Left ventricle myocardium inferior (tissue), 1 donor: ENCODE data around the gene ZNF140. TPM values are rescaled to one million over a fixed set of nuclear protein-coding genes. Genes with fewer than 3 reads are reported as not detected.

ENCODE experiments used
- DNase-seq: peaks from one replicate; pipeline ENCODE4 v3.0.0-alpha.2; 2020
- H3K27ac ChIP-seq: fragments of 200-600 bp; replicated peaks from 2 replicates; pipeline ENCODE4 v1.8.0; 2021
- H3K27me3 ChIP-seq: fragments of 200-600 bp; 2 replicates; pipeline ENCODE4 v1.8.0; 2021; ENCODE audit warnings: low read depth
- H3K36me3 ChIP-seq: fragments of 200-600 bp; 2 replicates; pipeline ENCODE4 v1.8.0; 2021
- H3K4me1 ChIP-seq: fragments of 200-600 bp; 2 replicates; pipeline ENCODE4 v1.8.0; 2021
- H3K4me3 ChIP-seq: fragments of 200-600 bp; 2 replicates; pipeline ENCODE4 v1.8.0; 2021; ENCODE audit warnings: mild to moderate bottlenecking, moderate library complexity
- H3K9me3 ChIP-seq: fragments of 200-600 bp; replicated peaks from 2 replicates; pipeline ENCODE4 v1.8.0; 2021
- CTCF ChIP-seq: fragments of 200-600 bp; IDR thresholded peaks from 2 replicates; pipeline ENCODE4 v1.8.0; 2021; ENCODE audit warnings: antibody characterized with exemption, mild to moderate bottlenecking, borderline replicate concordance
- intact Hi-C: fragments of 100-400 bp; cut with micrococcal nuclease; formaldehyde crosslinking; loops from one replicate; pipeline ENCODE4 v1.11.0; 2022
- long read RNA-seq: library from polyadenylated mRNA; unstranded; transcript quantifications from one replicate; pipeline ENCODE4 v2.0.0, GENCODE V29; 2021
- total RNA-seq: library from RNA; stranded (reverse); fragmentation: NEBNext Ultra II Directional; extraction: Animal tissue kit (Norgen Biotek cat#: 25700); gene quantifications from one replicate; pipeline ENCODE4 v1.2.1, GENCODE V29; 2021
- donor health status: DM: no; HTN: yes; CAD: no; lungs with severe emphysema.

ZNF140 gene
- 6.7 TPM for total RNA-seq
- long read RNA-seq, transcript ZNF140-202 (5 exons, 3,550 nt), result major isoform, 5 of 15 reads
- long read RNA-seq, partial matches to known transcripts, result 0 of 15 reads
- long read RNA-seq, other reads (novel, unspliced or antisense), result 6 of 15 reads

- Histone ChIP-seq H3K36me3 (peaks cover 45% of the 10 kb centered on the region), H3K27me3 (no peaks in the 10 kb centered on the region), H3K27ac (peak within 1 kb of the TSS; percentile 95), H3K9me3 (peaks cover 83% of the 10 kb centered on the region), H3K4me1 (peaks cover 28% of the 10 kb centered on the region), H3K4me3 (peak within 1 kb of the TSS; percentile 76)
- intact Hi-C loops, result loop anchor here (2.0 kb wide), 1 partner anchor 50 kb away; the partner anchor contains the start of genes ZNF10 and ZNF891
- peak; percentile 96 for DNase-seq
- TF ChIP-seq CTCF, result peak; percentile 53
Observed at GRCh38 chr12:133080368-133081158, at the start of gene ZNF140. Gene ZNF140, plus strand, starts transcription at chr12:133080923. Its CDS starts 398 bp downstream, at chr12:133081321.

GRCh38 chr12:133037207-133038005 is 43.3 kb upstream of the ZNF140 start, which contains the start of gene ZNF84:
Gene ZNF84, plus strand, starts transcription at chr12:133037509. Its CDS starts 3,959 bp downstream, at chr12:133041468.
- intact Hi-C loops, result no loop called here
- H3K9me3 ChIP-seq, result peaks cover 66% of the 10 kb centered on the region
- no peak for TF ChIP-seq CTCF

GRCh38 chr12:133038118-133038709 is 42.5 kb upstream of the ZNF140 start:
- Histone ChIP-seq H3K27me3 (no peaks in the 10 kb centered on the region), H3K27ac (peak overlapping the region; percentile 96), H3K4me1 (peaks cover 29% of the 10 kb centered on the region), H3K36me3 (peaks cover 46% of the 10 kb centered on the region), H3K9me3 (peaks cover 69% of the 10 kb centered on the region), H3K4me3 (peak overlapping the region; percentile 87)
- no peak for TF ChIP-seq CTCF
- no peak for DNase-seq
- intact Hi-C loops, result no loop called here

More at GRCh38 chr12:133037207-133038005, 43.3 kb upstream of the ZNF140 start, which contains the start of gene ZNF84:
- Histone ChIP-seq H3K27ac (peak within 1 kb of the TSS; percentile 96), H3K4me1 (peaks cover 29% of the 10 kb centered on the region), H3K27me3 (no peaks in the 10 kb centered on the region), H3K4me3 (peak within 1 kb of the TSS; percentile 87), H3K36me3 (peaks cover 38% of the 10 kb centered on the region)
- peak; percentile 95 for DNase-seq

- H3K4me3 ChIP-seq, result no peak overlapping the region
- H3K27ac ChIP-seq, result no peak overlapping the region
- no peaks in the 10 kb centered on the region for H3K4me1 ChIP-seq
- DNase-seq, result no peak
- H3K27me3 ChIP-seq, result no peaks in the 10 kb centered on the region
- peaks cover 100% of the 10 kb centered on the region for H3K36me3 ChIP-seq
- intact Hi-C loops, result no loop called here
- H3K9me3 ChIP-seq, result peaks cover 100% of the 10 kb centered on the region
- no peak for TF ChIP-seq CTCF
Observed at GRCh38 chr12:133046698-133047097, 34.0 kb upstream of the ZNF140 start.

GRCh38 chr12:133057446-133057845 is 23.3 kb upstream of the ZNF140 start:
- Histone ChIP-seq H3K27me3 (no peaks in the 10 kb centered on the region), H3K9me3 (peaks cover 100% of the 10 kb centered on the region), H3K4me1 (no peaks in the 10 kb centered on the region), H3K4me3 (no peak overlapping the region), H3K36me3 (peaks cover 100% of the 10 kb centered on the region), H3K27ac (no peak overlapping the region)
- TF ChIP-seq CTCF, result no peak
- no peak for DNase-seq
- intact Hi-C loops, result no loop called here
